ENCODE data around the gene VCX3A.

Gene VCX3A

GRCh38 chrX:6557690-6558089 is 22.8 kb upstream of the VCX3A start:
- Histone ChIP-seq H3K9me2 (replicated peaks; ENCODE audit: insufficient read depth, low read length) (no peaks in the 10 kb centered on the region), H3K79me2 (ENCODE audit: low read length) (no peaks in the 10 kb centered on the region), H3K9ac (ENCODE audit: low read length) (no peak overlapping the region), H3F3A (ENCODE audit: insufficient read depth, low read length) (no peaks in the 10 kb centered on the region), H3K27me3 (replicated peaks; ENCODE audit: insufficient read depth, low read length) (no peaks in the 10 kb centered on the region), H4K20me1 (ENCODE audit: insufficient read depth, low read length) (no peaks in the 10 kb centered on the region), H3K4me1 (ENCODE audit: low read length) (no peaks in the 10 kb centered on the region), H3K36me3 (replicated peaks; ENCODE audit: insufficient read depth, low read length) (no peaks in the 10 kb centered on the region), H3K27ac (ENCODE audit: low read length) (no peak overlapping the region), H3K9me3 (replicated peaks; ENCODE audit: insufficient read depth, low read length) (no peaks in the 10 kb centered on the region), H3K4me3 (ENCODE audit: low read length) (no peak overlapping the region), H2AFZ (ENCODE audit: low read length) (no peak overlapping the region), H3K4me2 (ENCODE audit: low read depth, low read length) (no peak overlapping the region)
- DNase-seq, result no peak
- TF ChIP-seq EZH2 (optimal IDR thresholded peaks at IDR 0.05; ENCODE audit: low read depth, low read length) (no peak), CTCF (IDR thresholded peaks at IDR 0.05; ENCODE audit: low read length) (no peak), EZH2phosphoT487 (IDR thresholded peaks at IDR 0.05; ENCODE audit: low read length) (no peak)

- no peak overlapping the region for H2AFZ ChIP-seq (ENCODE audit: low read length)
- no peak overlapping the region for H3K4me3 ChIP-seq (ENCODE audit: low read length)
- no peaks in the 10 kb centered on the region for H3K9me2 ChIP-seq (replicated peaks; ENCODE audit: insufficient read depth, low read length)
- H3F3A ChIP-seq (ENCODE audit: insufficient read depth, low read length), result no peaks in the 10 kb centered on the region
- no peak for DNase-seq
- TF ChIP-seq CTCF (IDR thresholded peaks at IDR 0.05; ENCODE audit: low read length) (no peak), EZH2 (optimal IDR thresholded peaks at IDR 0.05; ENCODE audit: low read depth, low read length) (no peak), EZH2phosphoT487 (IDR thresholded peaks at IDR 0.05; ENCODE audit: low read length) (no peak)
- no peak overlapping the region for H3K27ac ChIP-seq (ENCODE audit: low read length)
- H3K4me2 ChIP-seq (ENCODE audit: low read depth, low read length), result no peak overlapping the region
- H3K79me2 ChIP-seq (ENCODE audit: low read length), result no peaks in the 10 kb centered on the region
- H3K27me3 ChIP-seq (replicated peaks; ENCODE audit: insufficient read depth, low read length), result no peaks in the 10 kb centered on the region
- no peaks in the 10 kb centered on the region for H3K36me3 ChIP-seq (replicated peaks; ENCODE audit: insufficient read depth, low read length)
- no peaks in the 10 kb centered on the region for H3K4me1 ChIP-seq (ENCODE audit: low read length)
- no peaks in the 10 kb centered on the region for H4K20me1 ChIP-seq (ENCODE audit: insufficient read depth, low read length)
- H3K9ac ChIP-seq (ENCODE audit: low read length), result no peak overlapping the region
- no peaks in the 10 kb centered on the region for H3K9me3 ChIP-seq (replicated peaks; ENCODE audit: insufficient read depth, low read length)
Measured at GRCh38 chrX:6550999-6551398, 16.1 kb upstream of the VCX3A start.

- DNase-seq, result no peak
Measured at GRCh38 chrX:6545712-6546111, 10.8 kb upstream of the VCX3A start.

More at GRCh38 chrX:6545712-6546111, 10.8 kb upstream of the VCX3A start:
- H3K9me3 ChIP-seq (replicated peaks; ENCODE audit: insufficient read depth, low read length), result no peaks in the 10 kb centered on the region
- no peak overlapping the region for H3K27ac ChIP-seq (ENCODE audit: low read length)
- no peak overlapping the region for H3K4me3 ChIP-seq (ENCODE audit: low read length)
- no peaks in the 10 kb centered on the region for H3K4me1 ChIP-seq (ENCODE audit: low read length)
- H2AFZ ChIP-seq (ENCODE audit: low read length), result no peak overlapping the region
- H3K79me2 ChIP-seq (ENCODE audit: low read length), result no peaks in the 10 kb centered on the region
- H3F3A ChIP-seq (ENCODE audit: insufficient read depth, low read length), result no peaks in the 10 kb centered on the region
- H3K9me2 ChIP-seq (replicated peaks; ENCODE audit: insufficient read depth, low read length), result no peaks in the 10 kb centered on the region
- H3K36me3 ChIP-seq (replicated peaks; ENCODE audit: insufficient read depth, low read length), result no peaks in the 10 kb centered on the region
- TF ChIP-seq EZH2 (optimal IDR thresholded peaks at IDR 0.05; ENCODE audit: low read depth, low read length) (no peak), CTCF (IDR thresholded peaks at IDR 0.05; ENCODE audit: low read length) (no peak), EZH2phosphoT487 (IDR thresholded peaks at IDR 0.05; ENCODE audit: low read length) (no peak)
- H3K4me2 ChIP-seq (ENCODE audit: low read depth, low read length), result no peak overlapping the region
- no peaks in the 10 kb centered on the region for H4K20me1 ChIP-seq (ENCODE audit: insufficient read depth, low read length)
- no peaks in the 10 kb centered on the region for H3K27me3 ChIP-seq (replicated peaks; ENCODE audit: insufficient read depth, low read length)
- H3K9ac ChIP-seq (ENCODE audit: low read length), result no peak overlapping the region
